Suprapubic skin (tissue), 4 donors: ENCODE results near the gene SCN4A.

Source experiments
- POLR2A ChIP-seq, 2 donors: fragments of 450-650 bp; IDR thresholded peaks; one replicate each; pipeline ENCODE4 v1.6.1; 2017; ENCODE audit warnings: antibody characterized with exemption in 2 of 2, mild to moderate bottlenecking in 2 of 2, moderate library complexity in 2 of 2
- POLR2AphosphoS5 ChIP-seq, 3 donors: sonication (generic); formaldehyde crosslinking; IDR thresholded peaks; one replicate each; pipeline ENCODE4 v1.6.1; 2017; ENCODE audit warnings: antibody characterized with exemption in 3 of 3

GRCh38 chr17:63916566-63917185, 56.0 kb downstream of the SCN4A start:
- TF ChIP-seq POLR2AphosphoS5 (IDR thresholded peaks at IDR 0.05) (no peak), POLR2A (IDR thresholded peaks at IDR 0.05) (no peak)
